ENCODE data around the gene AMOT. TPM values are rescaled to one million over a fixed set of nuclear protein-coding genes. Genes with fewer than 3 reads are reported as not detected.

The AMOT gene
- total and polyA plus RNA-seq, 4 donors, result 1.1 to 2.6 (median 1.9) TPM

GRCh38 chrX:112766774-112767173 lies 73.9 kb downstream of the AMOT start:
- Histone ChIP-seq H3K9me3 (ENCODE audit: control insufficient read depth in 4 of 4, low read length in 3 of 4) (no peaks in the 10 kb centered on the region), H3K27me3 (ENCODE audit: control insufficient read depth in 4 of 4, insufficient read depth in 4 of 4, low read length in 3 of 4) (peaks cover 0 to 2% (median 0%) of the 10 kb centered on the region in 4 donors), H3K4me1 (ENCODE audit: control insufficient read depth in 4 of 4, insufficient read depth in 4 of 4, low read length in 3 of 4) (no peaks in the 10 kb centered on the region), H3K9ac (ENCODE audit: low read depth in 1 of 2, low read length in 2 of 2) (no peak overlapping the region), H3K4me3 (ENCODE audit: low read depth in 1 of 3, low read length in 3 of 3) (no peak overlapping the region), H3K27ac (ENCODE audit: low read depth in 1 of 2, low read length in 2 of 2) (no peak overlapping the region), H3K36me3 (ENCODE audit: control insufficient read depth in 4 of 4, insufficient read depth in 3 of 4, low read depth in 1 of 4, low read length in 3 of 4) (no peaks in the 10 kb centered on the region)
- DNase-seq (ENCODE audit: low spot score), result no peak
- WGBS, result 91% methylated on average over 2 of the region's 2 CpGs
- TF ChIP-seq RAD21 (IDR thresholded peaks at IDR 0.05) (no peak), GABPA (IDR thresholded peaks at IDR 0.05 in 1 of 2, conservative IDR thresholded peaks at IDR 0.05 in 1 of 2) (no peak)

- no peak for TF ChIP-seq MAX (IDR thresholded peaks at IDR 0.05)
- TF ChIP-seq HNF4G (IDR thresholded peaks at IDR 0.05), result no peak
- TF ChIP-seq YY1 (IDR thresholded peaks at IDR 0.05), result no peak
- TF ChIP-seq ZBTB33 (IDR thresholded peaks at IDR 0.05), result no peak
- no peak for TF ChIP-seq EGR1 (IDR thresholded peaks at IDR 0.05; ENCODE audit: low read depth in 2 of 2)
- TF ChIP-seq TAF1 (conservative IDR thresholded peaks at IDR 0.05), result no peak
- TF ChIP-seq GABPA (IDR thresholded peaks at IDR 0.05 in 1 of 2, conservative IDR thresholded peaks at IDR 0.05 in 1 of 2), result no peak
- no peak for TF ChIP-seq RAD21 (IDR thresholded peaks at IDR 0.05)
- no peak for TF ChIP-seq SP1 (IDR thresholded peaks at IDR 0.05)
- TF ChIP-seq FOXA2 (IDR thresholded peaks at IDR 0.05), result no peak
- no peak for TF ChIP-seq RXRA (IDR thresholded peaks at IDR 0.05)
- TF ChIP-seq REST (IDR thresholded peaks at IDR 0.05), result no peak
- TF ChIP-seq ATF3 (IDR thresholded peaks at IDR 0.05), result no peak
- H3K9ac ChIP-seq (ENCODE audit: low read depth in 1 of 2, low read length in 2 of 2), result no peak overlapping the region
- no peak overlapping the region for H3K4me3 ChIP-seq (ENCODE audit: low read depth in 1 of 3, low read length in 3 of 3)
- H3K36me3 ChIP-seq (ENCODE audit: control insufficient read depth in 4 of 4, insufficient read depth in 3 of 4, low read depth in 1 of 4, low read length in 3 of 4), result no peaks in the 10 kb centered on the region
- no peaks in the 10 kb centered on the region for H3K9me3 ChIP-seq (ENCODE audit: control insufficient read depth in 4 of 4, low read length in 3 of 4)
- no peak for DNase-seq (ENCODE audit: low spot score)
- H3K4me1 ChIP-seq (ENCODE audit: control insufficient read depth in 4 of 4, insufficient read depth in 4 of 4, low read length in 3 of 4), result no peaks in the 10 kb centered on the region
- 83% methylated on average over 7 of the region's 7 CpGs for WGBS
- H3K27me3 ChIP-seq (ENCODE audit: control insufficient read depth in 4 of 4, insufficient read depth in 4 of 4, low read length in 3 of 4), result no peaks in the 10 kb centered on the region
- no peak overlapping the region for H3K27ac ChIP-seq (ENCODE audit: low read depth in 1 of 2, low read length in 2 of 2)
Measured at GRCh38 chrX:112761242-112762207, 79.1 kb downstream of the AMOT start.

Data from liver (tissue), 9 donors.